IPS-NIHi7 (cell line): ENCODE measurements around the gene NFU1.
"Not testable (repeated sequence)": the region's sequence is repeated elsewhere in the genome, so short reads cannot be mapped to it uniquely, and the experiment has no call there.

Experiments
- DNase-seq: peaks from one replicate; pipeline ENCODE4 v3.0.0; 2012; ENCODE audit warnings: mixed read lengths; ENCODE audit errors: extremely low spot score

NFU1 gene

DNA sequence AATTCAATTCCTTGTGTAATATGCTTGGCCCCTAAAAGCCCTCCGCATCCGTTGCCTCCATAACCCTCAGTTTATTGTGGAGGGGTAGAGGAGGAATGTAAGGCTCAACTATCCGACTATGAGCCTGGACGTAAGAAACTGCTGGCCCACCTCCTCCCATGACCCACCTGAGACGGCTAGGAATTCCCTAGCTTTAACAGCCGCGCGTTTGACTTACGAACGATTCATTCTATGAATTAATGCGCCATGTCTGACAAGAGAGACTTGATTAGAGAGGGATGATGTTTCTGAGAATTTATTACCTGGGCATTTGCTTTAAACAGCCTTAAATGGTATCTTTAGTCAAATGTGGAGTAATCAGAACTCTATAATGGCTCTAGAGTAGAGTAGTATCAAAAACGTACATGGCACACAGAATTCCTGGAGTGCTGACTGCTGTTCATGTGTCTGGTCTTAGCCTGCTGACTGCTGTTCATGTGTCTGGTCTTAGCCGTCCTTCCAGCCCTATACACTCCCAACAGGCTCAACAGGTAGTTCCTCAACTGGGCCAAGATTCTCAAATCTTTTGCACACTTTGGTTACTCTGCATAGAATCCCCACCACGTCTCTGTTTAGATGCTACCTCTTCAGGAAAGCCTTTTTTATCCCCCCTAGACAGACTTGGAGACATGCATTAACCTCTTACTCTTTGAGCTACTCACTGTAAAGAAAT lies 49.3 kb downstream of the NFU1 start:
- no peak for DNase-seq

DNA sequence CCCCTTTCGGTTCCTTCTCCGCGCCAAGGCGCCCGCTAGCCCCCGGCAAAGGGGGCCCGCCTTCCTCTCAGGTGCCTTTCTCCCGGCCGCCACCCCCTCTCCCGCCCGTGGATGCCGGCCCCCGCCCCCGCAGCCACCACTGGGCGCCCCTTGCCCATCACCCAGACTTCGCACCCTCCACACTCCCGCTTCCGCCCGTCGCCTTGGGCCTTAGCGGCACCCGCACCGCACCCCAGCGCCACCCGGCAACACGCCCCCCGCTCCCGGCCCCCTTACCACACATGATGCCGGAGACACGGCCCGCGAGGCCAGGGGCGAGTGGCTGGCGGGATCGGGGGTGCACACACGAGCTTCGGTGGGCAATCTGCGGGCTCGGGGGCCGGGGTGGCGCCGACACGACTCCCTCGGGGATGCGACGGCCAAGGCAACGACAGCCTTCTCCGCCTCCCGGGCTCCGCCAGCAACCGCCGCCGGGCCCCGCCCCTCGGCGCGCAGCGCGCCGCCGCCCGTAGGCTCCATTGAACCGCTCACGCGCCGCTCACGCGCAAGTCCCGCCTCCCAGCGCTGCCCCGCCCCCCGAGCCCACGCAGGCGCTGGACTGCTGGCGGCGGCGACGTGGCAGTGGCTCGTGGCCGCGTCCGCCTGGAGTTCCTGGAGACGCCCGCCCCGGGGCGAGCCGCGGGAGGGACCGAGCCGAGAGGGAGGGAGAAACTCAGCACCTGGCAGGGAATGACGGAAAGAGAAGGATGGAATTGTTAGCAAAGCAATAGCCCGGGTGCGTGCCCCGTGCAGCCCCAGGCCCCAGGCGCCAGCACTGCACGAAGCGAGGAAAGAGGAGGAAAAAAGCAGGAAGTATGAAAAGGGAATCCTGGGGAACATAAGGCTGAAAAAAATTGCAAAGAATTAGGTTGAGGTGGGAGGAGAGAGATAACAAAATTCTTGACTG lies 50.2 kb downstream of the NFU1 start, which contains the start of gene GFPT1:
Gene GFPT1 (minus strand): TSS at position 439 of the 946 bp plus-strand sequence. CDS start 156 bp downstream, at position 283.
- DNase-seq = peak; percentile 96

DNA sequence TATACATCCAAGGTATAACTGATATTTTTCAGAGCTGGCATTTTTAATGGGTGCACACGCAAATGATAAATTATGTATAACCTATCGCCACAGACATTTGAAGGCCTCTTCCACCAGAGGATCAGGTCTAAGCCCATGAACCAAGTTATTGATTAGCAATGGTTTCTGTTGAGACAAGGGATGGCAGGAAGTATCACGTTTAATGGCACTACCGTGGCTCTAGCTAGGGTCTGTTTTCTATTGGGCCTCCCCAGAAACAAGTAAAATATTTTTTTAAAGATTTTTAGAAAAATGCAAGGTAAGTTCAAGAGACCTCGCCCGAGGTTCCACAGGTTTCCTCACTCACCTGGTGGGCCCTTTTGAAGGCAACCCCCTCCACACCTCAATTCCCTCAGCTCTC lies 50.9 kb downstream of the NFU1 start:
- no peak for DNase-seq

GRCh38 chr2:69385443-69386151 lies 51.6 kb downstream of the NFU1 start:
- DNase-seq = no peak

DNA sequence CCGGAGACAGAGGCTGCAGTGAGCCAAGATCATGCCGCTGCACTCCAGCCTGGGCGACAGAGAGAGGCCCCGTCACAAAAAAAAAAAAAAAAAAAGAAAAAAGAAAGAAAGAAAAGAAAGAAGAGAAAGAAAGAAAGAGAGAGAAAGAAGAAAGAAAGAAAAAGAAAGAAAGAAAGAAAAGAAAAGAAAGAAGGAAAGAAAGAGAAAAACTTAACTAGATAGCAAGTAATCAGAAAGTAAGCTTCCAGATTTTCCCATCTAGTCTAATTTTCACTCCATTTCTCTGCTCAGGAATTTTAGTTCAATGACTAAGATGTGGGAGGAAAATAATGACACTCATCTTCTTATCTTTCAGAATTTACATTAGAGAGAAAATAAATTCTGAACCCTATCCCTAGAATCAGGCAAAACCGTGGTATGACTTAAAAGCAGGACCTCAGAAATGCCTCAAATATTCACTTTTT lies 52.6 kb downstream of the NFU1 start:
- no peak for DNase-seq

DNA sequence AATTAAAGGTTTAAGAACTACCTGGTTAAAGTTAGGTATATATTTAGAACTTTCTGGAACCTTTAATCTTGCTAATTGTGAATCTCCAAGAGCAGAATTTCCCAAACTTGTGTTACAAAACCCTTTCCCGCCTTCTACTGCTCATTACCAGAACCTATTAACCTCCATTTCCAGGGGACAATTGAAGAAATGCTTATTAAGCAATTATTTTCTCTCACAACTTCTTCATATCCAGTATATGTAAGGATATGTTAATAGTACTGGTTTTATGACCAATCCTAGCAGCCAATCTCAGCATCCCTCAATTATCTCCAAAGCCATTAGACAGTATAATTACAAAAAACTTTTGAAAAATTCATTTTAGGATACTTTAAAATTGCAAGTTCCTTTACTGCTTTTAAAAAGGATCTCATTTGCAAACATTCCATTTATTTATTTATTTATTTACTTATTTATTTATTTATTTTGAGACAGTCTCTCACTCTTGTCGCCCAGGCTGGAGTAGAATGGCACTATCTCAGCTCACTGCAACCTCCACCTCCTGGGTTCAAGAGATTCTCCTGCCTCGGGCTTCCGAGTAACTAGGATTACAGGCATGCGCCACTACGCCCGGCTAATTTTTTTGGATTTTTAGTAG lies 53.9 kb downstream of the NFU1 start:
- DNase-seq = no peak

DNA sequence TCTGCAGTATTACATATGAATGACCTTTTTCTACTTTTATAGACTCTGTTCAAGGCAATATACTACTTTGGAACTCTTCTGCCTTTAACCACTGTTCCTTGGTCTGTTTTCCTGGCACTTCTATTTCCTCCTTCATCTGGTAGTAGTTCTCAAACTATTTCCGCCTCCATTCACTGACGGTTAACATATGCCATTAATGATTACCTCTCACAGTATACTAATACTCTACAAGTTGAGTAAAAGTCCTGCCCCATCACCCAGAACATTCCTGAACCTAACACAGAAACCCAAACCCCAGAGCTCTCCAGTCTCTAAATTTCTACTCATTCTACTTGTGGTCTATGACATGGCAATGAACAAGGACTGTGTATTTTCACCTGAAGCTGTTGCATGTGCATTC lies 54.7 kb downstream of the NFU1 start:
- DNase-seq = no peak

DNA sequence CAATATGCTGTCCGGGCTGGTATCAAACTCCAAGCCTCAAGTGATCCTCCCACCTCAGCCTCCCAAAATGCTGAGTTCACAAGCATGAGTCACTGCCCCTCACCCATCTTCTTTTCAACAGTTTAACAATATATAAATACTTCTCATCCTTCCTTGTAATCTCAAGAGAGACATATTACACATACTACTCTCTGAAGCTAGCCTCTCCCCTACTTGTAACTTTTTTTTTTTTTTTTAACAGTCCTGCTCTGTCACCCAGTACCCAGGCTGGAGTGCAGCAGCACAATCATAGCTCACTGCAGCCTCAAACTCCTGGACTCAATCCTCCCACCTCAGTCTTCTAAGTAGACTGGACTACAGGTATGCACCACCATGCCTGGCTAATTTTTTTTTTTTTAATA lies 55.9 kb downstream of the NFU1 start:
- no peak for DNase-seq

- no peak for DNase-seq
Observed at GRCh38 chr2:69380072-69380917, 56.9 kb downstream of the NFU1 start.

GRCh38 chr2:69376403-69376802 lies 60.8 kb downstream of the NFU1 start:
- DNase-seq = no peak

GRCh38 chr2:69375494-69376353 lies 61.5 kb downstream of the NFU1 start:
- DNase-seq = peak; percentile 63

DNA sequence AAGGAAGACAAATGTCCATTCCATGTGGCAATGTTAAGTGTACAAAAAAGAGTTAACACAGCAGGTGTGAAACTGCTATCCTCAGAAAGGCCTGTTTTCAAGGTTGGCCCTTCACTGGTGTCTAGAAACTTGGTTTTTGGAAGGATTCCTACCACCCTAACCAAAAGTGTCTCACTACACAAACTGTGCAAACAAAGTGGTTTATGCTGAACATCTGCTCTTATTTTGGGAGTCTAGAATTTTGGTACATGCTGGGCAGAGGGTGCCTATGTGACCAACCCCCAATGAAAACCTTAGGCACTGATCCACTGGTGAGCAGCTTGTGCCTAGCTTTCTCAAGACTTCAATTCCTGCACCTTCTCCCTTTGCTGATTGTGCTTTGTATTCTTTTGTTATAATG lies 64.5 kb downstream of the NFU1 start:
- no peak for DNase-seq

GRCh38 chr2:69369802-69370201 lies 67.4 kb downstream of the NFU1 start:
- no peak for DNase-seq

DNA sequence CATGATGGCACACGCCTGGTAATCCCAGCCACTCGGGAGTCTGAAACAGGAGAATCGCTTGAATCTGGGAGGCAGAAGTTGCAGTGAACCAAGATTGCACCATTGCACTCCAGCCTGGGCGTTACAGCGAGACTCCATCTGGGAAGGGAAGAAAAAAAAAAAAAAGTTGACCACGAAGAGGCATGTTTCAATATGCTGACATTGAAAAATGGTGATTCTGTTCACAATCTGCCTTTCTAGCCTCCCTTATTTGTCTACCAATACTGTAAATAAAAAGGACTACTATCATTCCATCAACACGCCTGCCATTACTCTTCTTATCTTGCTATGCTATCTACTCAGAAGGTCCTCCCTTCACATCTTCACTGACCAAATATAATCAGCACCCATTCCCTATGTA lies 68.6 kb downstream of the NFU1 start:
- no peak for DNase-seq

DNA sequence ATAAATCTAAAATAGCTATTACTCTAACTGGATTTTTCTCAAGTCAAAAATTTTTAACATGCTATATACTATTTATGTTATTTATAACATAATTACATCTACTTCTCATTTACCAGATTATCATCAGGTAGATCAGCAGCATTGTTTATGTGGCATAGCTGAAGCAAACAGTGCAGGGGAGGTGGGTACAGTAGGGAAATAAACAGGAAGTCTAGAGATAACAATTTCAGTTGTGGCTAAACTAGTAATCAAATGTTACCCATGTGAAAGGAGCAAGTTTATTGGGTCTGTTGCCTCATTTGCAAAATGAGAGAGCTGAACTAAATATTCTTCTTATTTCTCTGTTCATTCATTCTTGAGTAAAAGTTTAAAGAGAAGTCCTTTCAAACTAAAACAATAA lies 77.9 kb downstream of the NFU1 start:
- DNase-seq = no peak

DNA sequence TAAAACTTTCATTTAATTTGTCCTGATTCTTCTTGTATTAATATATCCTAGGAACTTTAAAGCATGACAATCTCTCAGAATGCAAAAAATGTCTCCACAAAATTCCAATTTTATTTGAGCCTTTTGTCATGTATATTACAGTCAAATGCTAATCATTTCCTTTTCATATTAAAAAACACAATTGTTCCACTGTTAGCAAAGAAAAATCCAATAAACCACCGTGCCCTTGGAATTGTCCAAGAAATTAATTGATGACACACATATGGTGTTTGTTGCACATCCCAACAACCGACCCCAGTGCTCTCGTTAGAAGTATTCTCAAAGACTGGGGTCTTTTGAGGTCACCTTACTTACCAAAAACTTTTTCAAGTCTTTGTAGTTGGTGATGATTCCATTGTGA lies 78.3 kb downstream of the NFU1 start:
- DNase-seq = no peak

DNA sequence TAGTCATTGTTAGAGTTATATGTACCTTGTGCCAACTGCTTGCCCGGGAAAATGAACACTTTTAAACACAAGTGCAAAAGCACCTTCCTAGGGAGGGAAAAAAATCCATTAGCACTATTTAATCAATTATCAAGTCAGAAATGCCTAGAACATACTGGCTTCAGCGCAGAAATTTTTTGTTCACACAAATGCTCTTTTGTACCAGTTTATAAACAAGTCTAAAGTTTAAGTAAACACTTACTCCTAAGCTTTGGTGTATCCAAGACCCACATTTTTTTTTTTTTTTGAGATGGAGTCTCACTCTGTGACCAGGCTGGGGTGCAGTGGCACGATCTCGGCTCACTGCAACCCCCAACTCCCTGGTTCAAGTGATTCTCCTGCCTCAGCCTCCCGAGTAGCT lies 80.8 kb downstream of the NFU1 start:
- no peak for DNase-seq

GRCh38 chr2:69354976-69355375 lies 82.3 kb downstream of the NFU1 start:
- DNase-seq = not testable (repeated sequence)

GRCh38 chr2:69353360-69353759 lies 83.9 kb downstream of the NFU1 start:
- DNase-seq = no peak

DNA sequence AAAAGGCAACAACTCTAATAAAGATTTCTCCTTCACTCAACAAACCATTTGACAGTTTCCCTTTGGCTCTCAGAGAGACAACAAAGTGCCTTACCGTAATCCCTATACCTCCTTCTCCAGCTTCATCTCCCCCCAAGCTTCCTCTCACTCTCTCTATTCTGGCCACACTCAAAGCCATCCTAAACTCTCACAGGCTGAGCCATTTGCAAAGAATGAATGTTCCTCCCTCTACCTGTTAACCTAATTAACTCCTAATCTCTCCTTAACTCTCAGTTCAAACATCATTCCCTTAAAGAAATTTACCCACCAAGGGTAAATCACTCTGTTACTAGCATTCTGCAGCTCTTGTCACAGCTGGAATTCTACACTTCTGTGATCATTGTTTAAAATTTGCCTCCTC lies 88.5 kb downstream of the NFU1 start:
- peak; percentile 12 for DNase-seq
